GM23338 (cell line): ENCODE data around the gene NKAIN2.

ENCODE experiments used
- CREB1 ChIP-seq: fragments of 250-450 bp; sonication (Bioruptor Pico); IDR thresholded peaks from 2 replicates; pipeline ENCODE4 v1.5.0; 2020; ENCODE audit warnings: low read depth, mild to moderate bottlenecking, moderate library complexity
- EZH2 ChIP-seq: fragments of 200-600 bp; sonication (generic); IDR thresholded peaks from one replicate; pipeline ENCODE4 v1.8.0; 2017; ENCODE audit warnings: antibody characterized with exemption, mild to moderate bottlenecking, low read depth; ENCODE audit not compliant: unreplicated experiment
- EZH2phosphoT487 ChIP-seq: fragments of 200-600 bp; sonication (generic); IDR thresholded peaks from one replicate; pipeline ENCODE4 v1.8.1; 2018; ENCODE audit warnings: antibody characterized with exemption; ENCODE audit not compliant: unreplicated experiment
- JUNB ChIP-seq: IDR thresholded peaks from one replicate; pipeline ENCODE4 v1.6.1; 2016; ENCODE audit warnings: antibody characterized with exemption; ENCODE audit not compliant: unreplicated experiment
- POLR2AphosphoS5 ChIP-seq: IDR thresholded peaks from 2 replicates; pipeline ENCODE4 v1.6.1; 2016; ENCODE audit warnings: antibody characterized with exemption, low read depth
- STAT1 ChIP-seq: IDR thresholded peaks from one replicate; pipeline ENCODE4 v1.6.1; 2016; ENCODE audit warnings: antibody characterized with exemption; ENCODE audit not compliant: unreplicated experiment
- ZNF114 ChIP-seq: fragments of 250-450 bp; sonication (Bioruptor Pico); IDR thresholded peaks from 2 replicates; pipeline ENCODE4 v1.5.0; 2020; ENCODE audit warnings: mild to moderate bottlenecking, moderate library complexity
- ZNF331 ChIP-seq: fragments of 250-450 bp; sonication (Bioruptor Pico); IDR thresholded peaks from 2 replicates; pipeline ENCODE4 v1.5.0; 2020; ENCODE audit warnings: low read depth, mild to moderate bottlenecking, moderate library complexity
- TF ChIP-seq, protein P1 (sequence below), 2 experiments: fragments of 200-600 bp in 1 of 2; sonication (generic) in 1 of 2; conservative IDR thresholded peaks; 2 replicates each; pipeline versions ENCODE4 v1.5.1 to v1.6.1; 2016 to 2017; ENCODE audit warnings: antibody characterized with exemption in 2 of 2, low read depth in 2 of 2, mild to moderate bottlenecking in 2 of 2, moderate library complexity in 1 of 2
- TF ChIP-seq, protein P2 (sequence below): IDR thresholded peaks from one replicate; pipeline ENCODE4 v1.6.1; 2018; ENCODE audit warnings: antibody characterized with exemption; ENCODE audit not compliant: unreplicated experiment
- TF ChIP-seq, protein P3 (sequence below): fragments of 250-450 bp; sonication (Bioruptor Pico); IDR thresholded peaks from 2 replicates; pipeline ENCODE4 v1.5.0; 2020; ENCODE audit warnings: mild to moderate bottlenecking, moderate library complexity
- TF ChIP-seq, protein P4 (sequence below): IDR thresholded peaks from 2 replicates; pipeline ENCODE4 v1.6.1; 2016; ENCODE audit warnings: antibody characterized with exemption

DNA sequence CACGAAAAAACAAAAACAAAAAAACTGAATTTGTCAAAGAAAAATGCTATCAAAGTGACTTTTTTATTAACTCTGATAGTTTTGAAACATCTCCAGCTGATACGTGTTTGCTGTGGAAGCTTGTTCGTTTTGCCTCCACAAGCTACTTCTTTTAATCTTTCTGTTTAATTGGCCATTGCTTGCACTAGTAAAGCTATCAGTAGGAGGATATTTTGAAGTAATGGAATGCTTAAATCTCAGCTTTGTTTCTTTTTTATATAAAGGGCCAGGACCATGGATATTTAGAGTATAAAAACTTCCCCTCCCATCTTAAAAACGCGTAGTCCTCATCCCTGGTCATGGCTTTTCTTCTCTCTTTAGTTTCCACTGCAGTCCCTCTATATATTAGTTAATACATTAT, 344.0 kb downstream of the NKAIN2 start:
- TF ChIP-seq POLR2AphosphoS5 (no peak), EZH2 (no peak), CREB1 (CRISPR knock-in tag) (no peak), JUNB (no peak), EZH2phosphoT487 (no peak), STAT1 (no peak), ZNF331 (CRISPR knock-in tag) (no peak), ZNF114 (CRISPR knock-in tag) (no peak)
- TF ChIP-seq, protein P1, sequence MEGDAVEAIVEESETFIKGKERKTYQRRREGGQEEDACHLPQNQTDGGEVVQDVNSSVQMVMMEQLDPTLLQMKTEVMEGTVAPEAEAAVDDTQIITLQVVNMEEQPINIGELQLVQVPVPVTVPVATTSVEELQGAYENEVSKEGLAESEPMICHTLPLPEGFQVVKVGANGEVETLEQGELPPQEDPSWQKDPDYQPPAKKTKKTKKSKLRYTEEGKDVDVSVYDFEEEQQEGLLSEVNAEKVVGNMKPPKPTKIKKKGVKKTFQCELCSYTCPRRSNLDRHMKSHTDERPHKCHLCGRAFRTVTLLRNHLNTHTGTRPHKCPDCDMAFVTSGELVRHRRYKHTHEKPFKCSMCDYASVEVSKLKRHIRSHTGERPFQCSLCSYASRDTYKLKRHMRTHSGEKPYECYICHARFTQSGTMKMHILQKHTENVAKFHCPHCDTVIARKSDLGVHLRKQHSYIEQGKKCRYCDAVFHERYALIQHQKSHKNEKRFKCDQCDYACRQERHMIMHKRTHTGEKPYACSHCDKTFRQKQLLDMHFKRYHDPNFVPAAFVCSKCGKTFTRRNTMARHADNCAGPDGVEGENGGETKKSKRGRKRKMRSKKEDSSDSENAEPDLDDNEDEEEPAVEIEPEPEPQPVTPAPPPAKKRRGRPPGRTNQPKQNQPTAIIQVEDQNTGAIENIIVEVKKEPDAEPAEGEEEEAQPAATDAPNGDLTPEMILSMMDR (conservative IDR thresholded peaks at IDR 0.05; ENCODE audit: low read depth in 2 of 2): no peak
- TF ChIP-seq, protein P2, sequence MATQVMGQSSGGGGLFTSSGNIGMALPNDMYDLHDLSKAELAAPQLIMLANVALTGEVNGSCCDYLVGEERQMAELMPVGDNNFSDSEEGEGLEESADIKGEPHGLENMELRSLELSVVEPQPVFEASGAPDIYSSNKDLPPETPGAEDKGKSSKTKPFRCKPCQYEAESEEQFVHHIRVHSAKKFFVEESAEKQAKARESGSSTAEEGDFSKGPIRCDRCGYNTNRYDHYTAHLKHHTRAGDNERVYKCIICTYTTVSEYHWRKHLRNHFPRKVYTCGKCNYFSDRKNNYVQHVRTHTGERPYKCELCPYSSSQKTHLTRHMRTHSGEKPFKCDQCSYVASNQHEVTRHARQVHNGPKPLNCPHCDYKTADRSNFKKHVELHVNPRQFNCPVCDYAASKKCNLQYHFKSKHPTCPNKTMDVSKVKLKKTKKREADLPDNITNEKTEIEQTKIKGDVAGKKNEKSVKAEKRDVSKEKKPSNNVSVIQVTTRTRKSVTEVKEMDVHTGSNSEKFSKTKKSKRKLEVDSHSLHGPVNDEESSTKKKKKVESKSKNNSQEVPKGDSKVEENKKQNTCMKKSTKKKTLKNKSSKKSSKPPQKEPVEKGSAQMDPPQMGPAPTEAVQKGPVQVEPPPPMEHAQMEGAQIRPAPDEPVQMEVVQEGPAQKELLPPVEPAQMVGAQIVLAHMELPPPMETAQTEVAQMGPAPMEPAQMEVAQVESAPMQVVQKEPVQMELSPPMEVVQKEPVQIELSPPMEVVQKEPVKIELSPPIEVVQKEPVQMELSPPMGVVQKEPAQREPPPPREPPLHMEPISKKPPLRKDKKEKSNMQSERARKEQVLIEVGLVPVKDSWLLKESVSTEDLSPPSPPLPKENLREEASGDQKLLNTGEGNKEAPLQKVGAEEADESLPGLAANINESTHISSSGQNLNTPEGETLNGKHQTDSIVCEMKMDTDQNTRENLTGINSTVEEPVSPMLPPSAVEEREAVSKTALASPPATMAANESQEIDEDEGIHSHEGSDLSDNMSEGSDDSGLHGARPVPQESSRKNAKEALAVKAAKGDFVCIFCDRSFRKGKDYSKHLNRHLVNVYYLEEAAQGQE: no peak
- TF ChIP-seq, protein P3, sequence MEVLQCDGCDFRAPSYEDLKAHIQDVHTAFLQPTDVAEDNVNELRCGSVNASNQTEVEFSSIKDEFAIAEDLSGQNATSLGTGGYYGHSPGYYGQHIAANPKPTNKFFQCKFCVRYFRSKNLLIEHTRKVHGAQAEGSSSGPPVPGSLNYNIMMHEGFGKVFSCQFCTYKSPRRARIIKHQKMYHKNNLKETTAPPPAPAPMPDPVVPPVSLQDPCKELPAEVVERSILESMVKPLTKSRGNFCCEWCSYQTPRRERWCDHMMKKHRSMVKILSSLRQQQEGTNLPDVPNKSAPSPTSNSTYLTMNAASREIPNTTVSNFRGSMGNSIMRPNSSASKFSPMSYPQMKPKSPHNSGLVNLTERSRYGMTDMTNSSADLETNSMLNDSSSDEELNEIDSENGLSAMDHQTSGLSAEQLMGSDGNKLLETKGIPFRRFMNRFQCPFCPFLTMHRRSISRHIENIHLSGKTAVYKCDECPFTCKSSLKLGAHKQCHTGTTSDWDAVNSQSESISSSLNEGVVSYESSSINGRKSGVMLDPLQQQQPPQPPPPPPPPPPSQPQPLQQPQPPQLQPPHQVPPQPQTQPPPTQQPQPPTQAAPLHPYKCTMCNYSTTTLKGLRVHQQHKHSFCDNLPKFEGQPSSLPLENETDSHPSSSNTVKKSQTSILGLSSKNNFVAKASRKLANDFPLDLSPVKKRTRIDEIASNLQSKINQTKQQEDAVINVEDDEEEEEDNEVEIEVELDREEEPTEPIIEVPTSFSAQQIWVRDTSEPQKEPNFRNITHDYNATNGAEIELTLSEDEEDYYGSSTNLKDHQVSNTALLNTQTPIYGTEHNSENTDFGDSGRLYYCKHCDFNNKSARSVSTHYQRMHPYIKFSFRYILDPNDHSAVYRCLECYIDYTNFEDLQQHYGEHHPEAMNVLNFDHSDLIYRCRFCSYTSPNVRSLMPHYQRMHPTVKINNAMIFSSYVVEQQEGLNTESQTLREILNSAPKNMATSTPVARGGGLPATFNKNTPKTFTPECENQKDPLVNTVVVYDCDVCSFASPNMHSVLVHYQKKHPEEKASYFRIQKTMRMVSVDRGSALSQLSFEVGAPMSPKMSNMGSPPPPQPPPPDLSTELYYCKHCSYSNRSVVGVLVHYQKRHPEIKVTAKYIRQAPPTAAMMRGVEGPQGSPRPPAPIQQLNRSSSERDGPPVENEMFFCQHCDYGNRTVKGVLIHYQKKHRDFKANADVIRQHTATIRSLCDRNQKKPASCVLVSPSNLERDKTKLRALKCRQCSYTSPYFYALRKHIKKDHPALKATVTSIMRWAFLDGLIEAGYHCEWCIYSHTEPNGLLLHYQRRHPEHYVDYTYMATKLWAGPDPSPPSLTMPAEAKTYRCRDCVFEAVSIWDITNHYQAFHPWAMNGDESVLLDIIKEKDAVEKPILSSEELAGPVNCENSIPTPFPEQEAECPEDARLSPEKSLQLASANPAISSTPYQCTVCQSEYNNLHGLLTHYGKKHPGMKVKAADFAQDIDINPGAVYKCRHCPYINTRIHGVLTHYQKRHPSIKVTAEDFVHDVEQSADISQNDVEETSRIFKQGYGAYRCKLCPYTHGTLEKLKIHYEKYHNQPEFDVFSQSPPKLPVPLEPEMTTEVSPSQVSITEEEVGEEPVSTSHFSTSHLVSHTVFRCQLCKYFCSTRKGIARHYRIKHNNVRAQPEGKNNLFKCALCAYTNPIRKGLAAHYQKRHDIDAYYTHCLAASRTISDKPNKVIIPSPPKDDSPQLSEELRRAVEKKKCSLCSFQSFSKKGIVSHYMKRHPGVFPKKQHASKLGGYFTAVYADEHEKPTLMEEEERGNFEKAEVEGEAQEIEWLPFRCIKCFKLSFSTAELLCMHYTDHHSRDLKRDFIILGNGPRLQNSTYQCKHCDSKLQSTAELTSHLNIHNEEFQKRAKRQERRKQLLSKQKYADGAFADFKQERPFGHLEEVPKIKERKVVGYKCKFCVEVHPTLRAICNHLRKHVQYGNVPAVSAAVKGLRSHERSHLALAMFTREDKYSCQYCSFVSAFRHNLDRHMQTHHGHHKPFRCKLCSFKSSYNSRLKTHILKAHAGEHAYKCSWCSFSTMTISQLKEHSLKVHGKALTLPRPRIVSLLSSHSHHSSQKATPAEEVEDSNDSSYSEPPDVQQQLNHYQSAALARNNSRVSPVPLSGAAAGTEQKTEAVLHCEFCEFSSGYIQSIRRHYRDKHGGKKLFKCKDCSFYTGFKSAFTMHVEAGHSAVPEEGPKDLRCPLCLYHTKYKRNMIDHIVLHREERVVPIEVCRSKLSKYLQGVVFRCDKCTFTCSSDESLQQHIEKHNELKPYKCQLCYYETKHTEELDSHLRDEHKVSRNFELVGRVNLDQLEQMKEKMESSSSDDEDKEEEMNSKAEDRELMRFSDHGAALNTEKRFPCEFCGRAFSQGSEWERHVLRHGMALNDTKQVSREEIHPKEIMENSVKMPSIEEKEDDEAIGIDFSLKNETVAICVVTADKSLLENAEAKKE (CRISPR knock-in tag): no peak
- TF ChIP-seq, protein P4, sequence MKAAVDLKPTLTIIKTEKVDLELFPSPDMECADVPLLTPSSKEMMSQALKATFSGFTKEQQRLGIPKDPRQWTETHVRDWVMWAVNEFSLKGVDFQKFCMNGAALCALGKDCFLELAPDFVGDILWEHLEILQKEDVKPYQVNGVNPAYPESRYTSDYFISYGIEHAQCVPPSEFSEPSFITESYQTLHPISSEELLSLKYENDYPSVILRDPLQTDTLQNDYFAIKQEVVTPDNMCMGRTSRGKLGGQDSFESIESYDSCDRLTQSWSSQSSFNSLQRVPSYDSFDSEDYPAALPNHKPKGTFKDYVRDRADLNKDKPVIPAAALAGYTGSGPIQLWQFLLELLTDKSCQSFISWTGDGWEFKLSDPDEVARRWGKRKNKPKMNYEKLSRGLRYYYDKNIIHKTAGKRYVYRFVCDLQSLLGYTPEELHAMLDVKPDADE: no peak
